Pancreas (tissue), 10 donors: ENCODE measurements around the gene PHLPP2. TPM values are rescaled to one million over a fixed set of nuclear protein-coding genes. Genes with fewer than 3 reads are reported as not detected.
A peak's percentile ranks its signal among the peaks of the same experiment; 100 is the strongest.

Experiments used
- ATAC-seq, 4 donors: fragments of 200-7000 bp; cut with Tn5 transposase; one replicate each; pipeline versions ENCODE4 v1.8.0 to v1.9.1; 2020; ENCODE audit warnings: mild to moderate bottlenecking in 4 of 4, moderate library complexity in 4 of 4
- DNase-seq, 6 donors: peaks; one replicate each; pipeline ENCODE4 v3.0.0-alpha.2; 2020
- FAIRE-seq: peaks from 2 replicates; lab custom pipeline; 2012; peaks lifted over from hg19 to GRCh38; lab: Jason Lieb, UNC
- H3K27ac ChIP-seq, 4 donors: fragments of 200-600 bp; sonication (generic); 1 replicate in 3 of 4; 2 replicates in 1 of 4; pipeline versions ENCODE4 v1.5.0 to v1.8.0; 2020
- H3K27me3 ChIP-seq, 4 donors: fragments of 200-600 bp; one replicate each; pipeline ENCODE4 v1.8.0; 2021
- H3K36me3 ChIP-seq, 3 donors: fragments of 200-600 bp; sonication (generic) in 1 of 3; one replicate each; pipeline versions ENCODE4 v1.5.0 to v1.8.0; 2020 to 2021
- H3K4me1 ChIP-seq, 3 donors: fragments of 200-600 bp; one replicate each; pipeline ENCODE4 v1.8.0; 2021
- H3K4me3 ChIP-seq, 4 donors: fragments of 200-600 bp; sonication (generic) in 2 of 4; one replicate each; pipeline versions ENCODE4 v1.5.0 to v1.8.0; 2020 to 2021
- H3K9me3 ChIP-seq, 4 donors: fragments of 200-600 bp; one replicate each; pipeline ENCODE4 v1.8.0; 2021
- CTCF ChIP-seq, 4 donors: fragments of 200-600 bp; sonication (generic) in 3 of 4; IDR thresholded peaks; one replicate each; pipeline versions ENCODE4 v1.5.0 to v1.8.0; 2021; ENCODE audit warnings: antibody characterized with exemption in 4 of 4
- WGBS, 2 donors: extraction: QIAGEN DNeasy Blood & Tissue Kit; methylation state at CpG; one replicate each; pipeline ENCODE4 v1.1.7; 2013; 5-methylcytosine and 5-hydroxymethylcytosine counted together
- intact Hi-C, 3 donors: fragments of 100-400 bp; cut with DNase I; formaldehyde crosslinking; loops; one replicate each; pipeline versions ENCODE4 v1.11.1 to v1.14.2; 2022
- polyA plus RNA-seq, 2 donors: library from polyadenylated mRNA; stranded (reverse); fragments of 200-250 nt; gene quantifications; one replicate each; pipeline ENCODE4 v1.2.3, GENCODE V29; 2013
- total RNA-seq, 6 donors: library from RNA; stranded (reverse); fragmentation: NEBNext Ultra II Directional in 4 of 6; extraction: Animal tissue kit (Norgen Biotek cat#: 25700) in 4 of 6; gene quantifications; one replicate each; pipeline versions ENCODE4 v1.2.1 to v1.2.4, GENCODE V29; 2021 to 2023
- donor health status: healthy with polysubstance abuse.
- donor health status: DM: no; HTN: no; CAD: no; lungs with moderate emphysema.
- donor health status: DM: no; HTN: no; CAD: no.
- donor health status: control.
- donor health status: control.
- donor health status: Bipolar disorder and iron deficiency.
- donor health status: DM: yes; HTN: yes; CAD: no.
- donor health status: DM: no; HTN: no; CAD: no.
- donor health status: DM: no; HTN: no; CAD: no.
- donor health status: DM: yes; HTN: yes; CAD: no.

PHLPP2 gene
- total RNA-seq (1 to 10 TPM; 2.0 to 4.6 (median 3.1) TPM), polyA plus RNA-seq (1 to 10 TPM; 1.3 to 2.3 TPM)

- H3K27me3 ChIP-seq = no peaks in the 10 kb centered on the region
- DNase-seq = no peak
- no peak for ATAC-seq
- FAIRE-seq = no peak
- H3K9me3 ChIP-seq = no peaks in the 10 kb centered on the region
- H3K4me3 ChIP-seq = peak within 1 kb of the TSS; percentile 74 to 90 (median 80)
- peak within 1 kb of the TSS; percentile 66 to 75 (median 73) for H3K27ac ChIP-seq
- no peaks in the 10 kb centered on the region for H3K36me3 ChIP-seq
- WGBS, 2 donors = 8 to 9% methylated on average over 10 of the region's 10 CpGs
- peaks cover 0 to 9% (median 0%) of the 10 kb centered on the region in 3 donors for H3K4me1 ChIP-seq
- intact Hi-C loops = no loop called here
- no peak for TF ChIP-seq CTCF (IDR thresholded peaks at IDR 0.05)
These were observed at the start of gene PHLPP2 for GRCh38 chr16:71724320-71724751. Gene PHLPP2, minus strand, starts transcription at chr16:71724701. Its CDS starts 9,906 bp downstream, at chr16:71714795.

- DNase-seq (no peak), ATAC-seq (no peak), FAIRE-seq (no peak)
- no peak overlapping the region for H3K27ac ChIP-seq
- no peak for TF ChIP-seq CTCF (IDR thresholded peaks at IDR 0.05)
- H3K4me3 ChIP-seq = no peak overlapping the region
- intact Hi-C loops = no loop called here
- no peaks in the 10 kb centered on the region for H3K27me3 ChIP-seq
- H3K4me1 ChIP-seq = no peaks in the 10 kb centered on the region
- peaks cover 0 to 27% (median 0%) of the 10 kb centered on the region in 3 donors for H3K36me3 ChIP-seq
- no peaks in the 10 kb centered on the region for H3K9me3 ChIP-seq
These were observed 47.1 kb upstream of the PHLPP2 start for GRCh38 chr16:71771571-71771970.

- Histone ChIP-seq H3K4me3 (no peak overlapping the region), H3K36me3 (peaks cover 0 to 31% (median 0%) of the 10 kb centered on the region in 3 donors), H3K27me3 (no peaks in the 10 kb centered on the region), H3K4me1 (no peaks in the 10 kb centered on the region), H3K9me3 (no peaks in the 10 kb centered on the region), H3K27ac (no peak overlapping the region)
- no peak for DNase-seq
- TF ChIP-seq CTCF (IDR thresholded peaks at IDR 0.05) = no peak
- intact Hi-C loops = no loop called here
- FAIRE-seq = no peak
- 97 to 100% methylated on average over 1 of the region's 1 CpG for WGBS, 2 donors
- ATAC-seq = peak in 2 of 4 donors; percentile 61 to 63
These were observed 44.7 kb upstream of the PHLPP2 start for GRCh38 chr16:71769222-71769621.

GRCh38 chr16:71767060-71767900 is 42.8 kb upstream of the PHLPP2 start:
- peak in 2 of 4 donors; percentile 15 to 35 for ATAC-seq
- H3K27ac ChIP-seq = no peak overlapping the region
- intact Hi-C loops = no loop called here

More at GRCh38 chr16:71767060-71767900, 42.8 kb upstream of the PHLPP2 start:
- Histone ChIP-seq H3K4me3 (no peak overlapping the region), H3K9me3 (no peaks in the 10 kb centered on the region), H3K4me1 (no peaks in the 10 kb centered on the region), H3K27me3 (no peaks in the 10 kb centered on the region), H3K36me3 (peaks cover 0 to 34% (median 0%) of the 10 kb centered on the region in 3 donors)
- DNase-seq (no peak), FAIRE-seq (no peak)
- 59 to 65% methylated on average over 3 of the region's 3 CpGs for WGBS, 2 donors
- no peak for TF ChIP-seq CTCF (IDR thresholded peaks at IDR 0.05)
